ENCODE results near the gene KCNK1.
"Not testable (repeated sequence)": the region's sequence is repeated elsewhere in the genome, so short reads cannot be mapped to it uniquely, and the experiment has no call there.

Gene KCNK1

DNA sequence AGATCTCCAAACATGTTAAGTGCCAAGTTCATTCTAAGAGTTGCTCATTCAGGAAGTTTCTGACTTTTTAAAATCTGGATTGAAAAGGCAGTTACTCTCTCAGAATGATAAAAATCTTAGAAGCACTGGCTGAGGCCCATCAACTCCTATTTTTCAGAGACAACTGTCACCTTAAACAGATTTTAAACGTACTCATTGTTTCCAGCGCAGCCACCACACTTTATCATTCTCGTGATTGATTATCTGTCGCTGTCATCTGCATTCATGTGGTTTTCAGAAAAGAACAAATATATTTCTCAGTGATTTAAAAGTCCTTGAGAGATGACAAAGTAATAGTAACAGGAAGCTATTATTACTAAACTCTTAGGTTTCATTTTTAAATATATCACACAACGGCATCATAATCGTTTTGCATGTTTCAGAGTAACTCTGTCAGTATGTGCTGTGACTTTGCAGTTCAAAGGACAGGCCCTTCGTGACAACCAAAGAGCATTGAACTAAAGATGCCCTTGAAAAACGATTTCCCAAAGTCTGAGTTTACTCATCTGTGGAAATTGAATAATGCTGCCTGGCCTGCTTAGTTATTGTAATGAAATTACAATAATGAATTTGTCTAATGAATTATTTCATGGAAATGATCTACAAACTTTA lies 14.9 kb upstream of the KCNK1 start:
- TF ChIP-seq ZNF274 (IDR thresholded peaks at IDR 0.05; ENCODE audit: low read depth, low read length): no peak
- H3K4me3 ChIP-seq (ENCODE audit: low read length): no peak overlapping the region; the same call in 1 of the 2 replicates

DNA sequence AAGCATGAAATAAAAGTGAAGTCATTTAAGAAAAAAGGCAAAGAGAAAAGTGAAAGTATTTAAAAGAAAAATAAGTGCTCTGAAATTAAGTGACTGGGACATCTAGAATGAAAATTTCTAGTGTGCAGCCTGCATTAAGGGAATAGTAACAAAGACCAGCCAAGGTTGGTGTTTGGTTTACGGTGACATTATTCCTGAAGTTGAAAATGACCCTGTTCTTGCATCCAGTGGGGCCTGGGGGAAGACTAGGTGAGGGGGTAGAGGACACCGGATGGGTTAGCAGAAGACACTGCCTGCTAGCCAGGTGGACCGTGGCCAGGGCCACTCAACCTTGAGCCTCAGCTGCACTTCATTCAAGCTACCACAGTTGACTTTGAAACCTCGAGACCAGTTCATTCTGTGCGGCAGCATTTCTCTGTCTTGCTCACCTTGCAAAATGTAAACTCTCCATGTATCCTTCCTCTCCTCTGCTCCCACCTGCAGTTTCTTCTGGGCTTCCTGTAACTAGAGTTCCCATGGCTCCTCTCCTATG lies 14.3 kb upstream of the KCNK1 start:
- no peak for TF ChIP-seq ZNF274 (IDR thresholded peaks at IDR 0.05; ENCODE audit: low read depth, low read length)
- H3K4me3 ChIP-seq (ENCODE audit: low read length): no peak overlapping the region; the same call in 1 of the 2 replicates

DNA sequence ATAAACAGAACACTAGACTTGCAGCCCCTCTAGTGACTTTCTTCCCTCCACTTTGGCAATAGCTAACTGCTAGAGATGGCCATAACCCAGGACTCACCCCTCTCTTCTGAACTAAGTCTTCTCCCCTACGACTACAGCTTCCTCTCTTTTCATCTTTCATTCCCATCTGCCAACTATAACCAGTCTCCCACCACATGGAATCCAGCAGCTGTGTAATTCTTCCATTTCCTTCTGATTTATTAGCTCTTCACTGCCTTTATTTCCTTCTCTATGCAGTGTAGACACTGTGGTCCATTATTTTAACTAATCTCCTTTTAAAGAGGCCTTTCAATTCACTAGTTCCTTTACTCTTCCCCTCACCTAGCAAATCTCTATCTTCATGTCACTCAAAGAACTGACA lies 13.4 kb upstream of the KCNK1 start:
- TF ChIP-seq ZNF274 (IDR thresholded peaks at IDR 0.05; ENCODE audit: low read depth, low read length): no peak
- H3K4me3 ChIP-seq (ENCODE audit: low read length): no peak overlapping the region

DNA sequence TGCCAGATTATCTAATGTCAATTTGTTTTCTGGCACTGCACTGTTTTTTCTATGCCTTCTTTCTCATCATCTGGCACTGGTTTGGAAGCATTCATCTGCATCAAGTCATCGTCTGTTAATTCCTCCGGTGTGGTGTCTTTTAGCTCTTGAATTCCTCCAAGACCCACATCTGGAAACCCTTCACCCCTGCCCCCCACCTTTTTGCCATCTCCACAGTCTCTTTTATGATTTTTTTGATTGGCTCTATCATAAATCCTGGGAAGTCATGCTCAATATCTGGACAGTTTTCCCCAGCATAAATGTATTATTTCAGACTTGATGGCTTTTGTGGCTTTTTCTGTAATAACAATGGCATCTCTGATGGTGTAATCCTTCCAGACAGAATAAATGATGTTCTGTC lies 10.4 kb upstream of the KCNK1 start:
- no peak overlapping the region for H3K4me3 ChIP-seq (ENCODE audit: low read length)

DNA sequence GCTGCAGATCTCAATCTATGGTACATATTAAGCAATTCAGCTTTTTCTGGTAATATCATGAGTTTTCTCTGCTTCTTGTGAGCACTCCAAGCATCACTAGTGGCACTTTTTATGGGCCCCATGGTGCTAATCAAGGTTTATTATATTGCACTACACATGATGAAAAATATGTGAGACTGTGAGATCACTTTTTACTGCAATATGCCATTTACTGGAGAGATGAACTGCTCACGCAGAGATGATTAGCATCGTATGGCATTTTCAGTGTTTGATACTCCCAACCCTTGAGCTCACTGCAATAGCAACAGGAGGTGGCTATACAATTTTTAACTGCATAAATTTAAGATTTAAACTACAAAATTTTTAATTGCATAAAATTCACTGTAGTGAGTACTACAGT lies 8.7 kb upstream of the KCNK1 start:
- TF ChIP-seq ZNF274 (IDR thresholded peaks at IDR 0.05; ENCODE audit: low read depth, low read length): no peak
- H3K4me3 ChIP-seq (ENCODE audit: low read length): no peak overlapping the region

More for the DNA sequence above, 10.4 kb upstream of the KCNK1 start:
- no peak for TF ChIP-seq ZNF274 (IDR thresholded peaks at IDR 0.05; ENCODE audit: low read depth, low read length)

DNA sequence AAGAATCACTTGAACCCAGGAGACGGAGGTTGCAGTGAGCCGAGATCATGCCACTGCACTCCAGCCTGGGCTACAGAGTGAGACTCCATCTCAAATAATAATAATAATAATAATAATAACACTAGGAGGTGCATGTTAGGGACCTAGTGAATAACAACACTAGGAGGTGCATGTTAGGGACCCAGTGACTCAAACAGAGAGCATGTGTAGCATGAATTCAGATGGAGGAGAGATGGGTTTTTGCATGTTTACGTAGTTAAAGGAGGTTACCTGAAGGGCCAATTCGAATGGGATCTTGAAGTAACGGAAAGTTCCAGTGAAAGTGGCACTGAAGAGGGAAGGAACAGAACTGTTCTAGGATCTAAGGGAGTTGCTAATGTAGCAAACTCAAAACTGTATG lies 7.1 kb upstream of the KCNK1 start:
- H3K4me3 ChIP-seq (ENCODE audit: low read length): no peak overlapping the region
- no peak for TF ChIP-seq ZNF274 (IDR thresholded peaks at IDR 0.05; ENCODE audit: low read depth, low read length)

DNA sequence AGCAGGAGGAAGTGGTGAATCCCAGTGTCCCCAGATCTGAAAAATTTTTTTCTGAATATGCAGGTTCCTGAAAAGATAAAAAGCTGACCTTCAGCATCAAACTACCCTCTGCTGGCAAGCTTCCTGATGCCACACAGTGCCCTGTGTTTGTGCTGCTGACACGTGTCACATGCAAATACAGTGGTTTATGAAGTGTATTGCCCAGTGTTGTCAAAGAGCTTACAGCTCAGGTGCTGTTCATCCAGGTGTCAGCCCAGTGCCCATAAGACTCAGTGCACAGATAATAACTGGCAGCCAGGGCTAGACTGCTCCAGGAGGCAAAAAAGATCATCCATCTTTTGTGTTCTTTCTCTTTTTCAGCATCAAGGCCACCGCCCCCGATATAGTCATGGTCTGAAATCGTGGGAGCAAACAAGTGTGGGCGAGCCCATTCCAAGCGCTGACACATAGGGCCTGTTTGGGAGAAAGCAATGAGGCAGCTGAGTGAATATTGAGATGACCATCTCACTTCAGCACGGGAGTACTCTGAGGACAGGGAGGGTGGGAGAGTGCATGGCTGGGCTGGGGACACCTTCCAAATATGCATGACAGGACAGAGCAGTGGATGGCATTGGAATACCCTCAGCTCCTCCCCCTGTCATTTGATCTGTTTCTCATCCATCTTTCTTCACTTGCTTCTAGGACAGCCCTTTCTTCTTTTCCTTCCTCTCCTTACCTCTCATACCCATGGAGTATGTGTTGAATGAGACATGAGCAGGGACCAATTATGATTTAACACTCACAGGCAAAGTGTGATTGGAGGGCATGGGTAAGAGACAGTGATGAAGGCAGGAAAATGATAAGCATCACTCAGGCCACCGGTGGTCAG lies 6.4 kb upstream of the KCNK1 start:
- no peak for TF ChIP-seq ZNF274 (IDR thresholded peaks at IDR 0.05; ENCODE audit: low read depth, low read length)
- no peak overlapping the region for H3K4me3 ChIP-seq (ENCODE audit: low read length)

DNA sequence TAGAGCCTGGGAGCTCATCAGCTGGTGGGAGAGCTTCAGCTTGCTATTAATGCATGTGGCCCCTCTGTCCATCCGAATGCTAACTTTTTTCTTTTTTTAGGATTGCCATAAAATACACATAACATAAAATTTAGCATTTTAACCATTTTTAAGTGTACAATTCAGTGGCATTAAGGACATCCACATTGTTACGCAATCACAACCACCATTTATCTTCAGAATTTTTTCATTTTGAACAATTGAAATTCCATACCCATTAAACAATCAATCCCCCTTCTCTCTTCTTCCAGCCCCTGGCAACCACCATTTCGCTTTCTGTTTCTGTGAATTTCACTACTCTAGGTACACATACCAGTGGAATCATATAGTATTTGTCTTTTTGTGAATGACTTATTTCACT lies 4.9 kb upstream of the KCNK1 start:
- no peak for TF ChIP-seq ZNF274 (IDR thresholded peaks at IDR 0.05; ENCODE audit: low read depth, low read length)
- no peak overlapping the region for H3K4me3 ChIP-seq (ENCODE audit: low read length)

DNA sequence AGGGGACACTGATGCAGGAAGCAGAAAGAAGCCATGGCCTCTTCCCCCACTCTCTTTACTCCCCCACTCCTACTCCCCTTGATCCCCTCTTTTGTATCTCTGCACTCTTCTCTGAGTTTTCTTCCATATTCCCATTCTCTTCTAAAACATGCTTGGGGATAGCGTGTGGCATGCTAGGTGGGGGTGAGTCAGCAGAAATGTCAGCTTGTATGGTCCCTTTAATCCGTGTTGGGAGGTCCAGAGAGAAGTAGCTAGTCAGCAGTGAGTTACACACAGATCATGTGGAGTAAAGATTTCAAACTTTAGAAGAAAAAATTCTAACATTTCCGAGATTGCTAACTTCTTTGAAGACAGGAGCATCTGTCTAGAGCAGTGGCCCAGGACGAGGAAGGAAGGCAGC lies 4.0 kb upstream of the KCNK1 start:
- no peak for TF ChIP-seq ZNF274 (IDR thresholded peaks at IDR 0.05; ENCODE audit: low read depth, low read length)
- no peak overlapping the region for H3K4me3 ChIP-seq (ENCODE audit: low read length)

DNA sequence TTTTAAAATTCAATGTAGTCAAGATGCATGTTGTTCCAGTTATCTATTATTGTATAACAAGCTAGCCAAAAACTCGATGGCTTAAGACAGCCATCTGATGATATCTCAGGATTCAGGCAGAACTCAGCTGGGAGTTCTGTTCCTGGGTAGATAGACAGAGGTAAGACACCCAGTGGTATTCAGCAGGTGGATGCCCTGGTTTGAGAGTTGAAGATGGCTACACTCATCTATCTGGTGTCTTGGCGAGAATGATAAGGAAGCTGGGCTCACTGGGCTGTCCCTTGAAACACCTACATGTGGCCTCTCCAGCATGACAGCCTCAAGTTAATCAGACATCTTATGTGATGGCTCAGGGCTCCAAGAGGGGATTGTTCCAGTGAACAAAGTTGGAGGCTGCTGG lies 3.3 kb upstream of the KCNK1 start:
- no peak overlapping the region for H3K4me3 ChIP-seq (ENCODE audit: low read length)
- TF ChIP-seq ZNF274 (IDR thresholded peaks at IDR 0.05; ENCODE audit: low read depth, low read length): no peak

DNA sequence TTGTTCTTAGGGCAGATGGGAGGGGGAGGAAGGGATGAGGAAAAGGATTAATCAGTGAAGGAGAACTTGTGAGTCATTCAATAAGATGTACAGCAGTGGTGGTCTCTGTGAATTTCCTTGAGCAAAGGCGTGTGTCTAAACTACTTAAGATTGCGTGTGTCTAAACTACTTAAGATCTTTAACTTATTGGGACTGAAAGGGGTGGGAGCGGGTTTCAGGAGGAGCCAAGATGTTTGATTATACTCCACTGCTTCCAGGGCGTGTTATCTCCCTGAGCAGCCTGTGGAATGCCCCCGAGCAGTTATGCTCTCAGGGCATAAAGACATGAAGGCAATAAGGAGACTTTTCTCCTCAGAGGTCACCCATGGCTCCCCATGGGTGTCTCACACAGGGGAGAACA lies 2.5 kb upstream of the KCNK1 start:
- not testable (repeated sequence) for H3K4me3 ChIP-seq (ENCODE audit: low read length)

DNA sequence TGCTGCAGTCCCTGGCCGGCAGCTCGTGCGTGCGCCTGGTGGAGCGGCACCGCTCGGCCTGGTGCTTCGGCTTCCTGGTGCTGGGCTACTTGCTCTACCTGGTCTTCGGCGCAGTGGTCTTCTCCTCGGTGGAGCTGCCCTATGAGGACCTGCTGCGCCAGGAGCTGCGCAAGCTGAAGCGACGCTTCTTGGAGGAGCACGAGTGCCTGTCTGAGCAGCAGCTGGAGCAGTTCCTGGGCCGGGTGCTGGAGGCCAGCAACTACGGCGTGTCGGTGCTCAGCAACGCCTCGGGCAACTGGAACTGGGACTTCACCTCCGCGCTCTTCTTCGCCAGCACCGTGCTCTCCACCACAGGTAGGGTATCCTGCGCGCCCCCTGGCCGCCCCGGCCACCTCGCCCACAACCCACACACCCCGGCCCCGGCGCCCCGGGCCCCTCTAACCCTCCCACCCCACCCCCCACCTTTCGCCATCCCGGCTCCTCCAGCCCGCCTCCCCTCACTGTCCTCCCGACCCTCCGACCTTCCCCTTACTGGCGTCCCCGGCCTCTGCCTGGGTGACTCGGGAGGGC lies 352 bp downstream of the KCNK1 start:
- TF ChIP-seq ZNF274 (IDR thresholded peaks at IDR 0.05; ENCODE audit: low read depth, low read length): no peak
- peak overlapping the region; percentile 70 for H3K4me3 ChIP-seq (ENCODE audit: low read length)

DNA sequence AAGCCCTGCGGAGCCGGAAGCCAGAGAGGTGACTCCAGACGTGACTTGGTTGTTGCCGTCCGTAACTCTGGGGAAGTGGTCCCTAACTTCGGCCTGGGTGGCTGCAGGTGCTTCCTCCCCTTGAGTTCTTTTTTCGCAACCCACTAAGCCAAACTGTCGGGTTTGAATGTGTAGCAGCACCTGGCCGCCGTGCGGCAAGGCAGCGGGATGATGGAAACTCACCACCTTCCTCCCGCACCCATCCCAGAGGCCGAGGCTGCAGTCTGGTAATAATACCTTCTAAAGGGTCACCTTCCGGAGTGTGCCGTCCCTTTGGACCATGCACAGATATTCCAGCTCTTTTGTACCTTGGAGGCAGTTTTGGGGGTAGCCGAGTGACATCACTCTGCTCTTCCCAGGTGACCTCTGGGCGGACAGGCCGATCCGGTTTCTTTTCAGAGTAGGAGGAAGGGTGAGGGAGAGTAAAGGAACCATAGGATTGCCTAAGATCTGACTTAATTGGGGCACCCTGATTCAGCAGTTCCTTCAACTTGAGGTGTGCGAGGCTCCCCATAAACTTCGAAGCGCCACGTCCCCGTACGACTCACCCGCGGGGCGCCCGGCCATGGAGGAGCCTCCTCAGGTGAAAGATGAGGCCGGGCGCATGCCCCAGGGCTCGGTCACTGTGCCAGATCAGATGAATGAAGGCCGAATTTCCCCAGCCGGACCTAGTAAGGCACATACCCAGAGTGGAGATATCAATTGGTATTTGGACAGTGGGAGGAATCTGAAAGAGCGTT lies 1.0 kb downstream of the KCNK1 start:
- TF ChIP-seq ZNF274 (IDR thresholded peaks at IDR 0.05; ENCODE audit: low read depth, low read length): no peak
- H3K4me3 ChIP-seq (ENCODE audit: low read length): peak overlapping the region; percentile 70

DNA sequence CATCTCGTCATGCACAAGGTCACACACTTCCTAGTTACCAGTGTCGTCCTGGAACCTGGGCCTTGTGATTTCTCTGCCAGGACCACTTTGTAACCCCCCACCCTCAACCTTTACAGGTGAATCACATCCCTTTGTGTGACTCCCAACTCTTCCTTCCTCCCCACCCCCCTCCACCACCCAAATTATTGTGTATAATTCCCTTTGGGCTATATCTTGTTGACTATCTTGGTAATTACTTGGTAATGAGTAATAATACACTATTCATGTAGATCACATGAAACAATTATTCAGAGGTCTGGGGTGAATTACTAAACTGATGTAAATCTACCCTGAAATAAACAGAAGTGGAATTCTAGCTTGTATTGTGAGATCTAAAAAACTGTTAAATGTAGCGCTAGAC lies 1.7 kb downstream of the KCNK1 start:
- H3K4me3 ChIP-seq (ENCODE audit: low read length): peak overlapping the region; percentile 70
- no peak for TF ChIP-seq ZNF274 (IDR thresholded peaks at IDR 0.05; ENCODE audit: low read depth, low read length)

Data from GM08714 (cell line).